Measurements from ENCODE around the gene RAB44.

The RAB44 gene

GRCh38 chr6:36753671-36754405 lies 56.2 kb downstream of the RAB44 start:
- peak; percentile 33 for DNase-seq

DNA sequence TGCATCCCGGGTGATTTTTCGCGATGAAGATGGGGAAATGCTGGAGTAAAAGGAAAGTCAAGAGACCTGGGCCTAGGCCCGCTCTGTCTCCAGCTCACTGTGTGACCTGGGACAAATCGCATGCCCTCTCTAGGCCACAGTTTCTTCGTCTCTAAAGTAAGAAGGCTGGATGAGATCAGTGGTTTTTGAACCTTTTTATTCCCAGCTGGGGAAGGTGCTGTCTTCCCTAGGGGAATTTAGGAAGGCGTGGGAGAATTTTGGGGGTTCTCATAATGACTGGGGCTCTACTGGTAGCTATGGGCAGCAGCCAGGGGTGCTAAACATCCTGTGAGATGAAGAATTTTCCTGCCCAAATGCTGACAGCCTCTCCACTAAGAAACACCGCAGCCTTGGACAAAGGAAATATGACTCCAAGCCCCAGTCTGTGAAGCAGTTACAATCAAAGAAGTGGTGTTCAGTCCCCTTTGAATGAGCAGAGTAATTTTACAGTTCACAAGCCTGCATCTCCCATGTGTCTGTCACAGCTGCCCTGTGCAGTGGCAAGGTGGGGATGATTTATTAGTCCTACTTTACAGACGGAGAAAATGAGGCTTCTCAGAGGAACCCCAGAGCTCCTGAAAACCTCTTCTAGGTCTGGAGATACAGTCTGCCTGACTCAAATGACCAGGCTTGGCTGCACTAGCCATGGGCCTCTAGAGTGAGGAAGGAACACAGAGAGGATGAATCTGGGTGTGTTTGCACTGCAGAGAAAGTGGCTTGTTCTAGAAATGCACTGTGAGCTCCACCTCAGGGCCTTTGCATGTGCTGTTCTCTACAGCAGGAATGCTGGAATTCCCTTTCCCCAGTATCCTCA lies 57.2 kb downstream of the RAB44 start:
- DNase-seq = no peak

DNA sequence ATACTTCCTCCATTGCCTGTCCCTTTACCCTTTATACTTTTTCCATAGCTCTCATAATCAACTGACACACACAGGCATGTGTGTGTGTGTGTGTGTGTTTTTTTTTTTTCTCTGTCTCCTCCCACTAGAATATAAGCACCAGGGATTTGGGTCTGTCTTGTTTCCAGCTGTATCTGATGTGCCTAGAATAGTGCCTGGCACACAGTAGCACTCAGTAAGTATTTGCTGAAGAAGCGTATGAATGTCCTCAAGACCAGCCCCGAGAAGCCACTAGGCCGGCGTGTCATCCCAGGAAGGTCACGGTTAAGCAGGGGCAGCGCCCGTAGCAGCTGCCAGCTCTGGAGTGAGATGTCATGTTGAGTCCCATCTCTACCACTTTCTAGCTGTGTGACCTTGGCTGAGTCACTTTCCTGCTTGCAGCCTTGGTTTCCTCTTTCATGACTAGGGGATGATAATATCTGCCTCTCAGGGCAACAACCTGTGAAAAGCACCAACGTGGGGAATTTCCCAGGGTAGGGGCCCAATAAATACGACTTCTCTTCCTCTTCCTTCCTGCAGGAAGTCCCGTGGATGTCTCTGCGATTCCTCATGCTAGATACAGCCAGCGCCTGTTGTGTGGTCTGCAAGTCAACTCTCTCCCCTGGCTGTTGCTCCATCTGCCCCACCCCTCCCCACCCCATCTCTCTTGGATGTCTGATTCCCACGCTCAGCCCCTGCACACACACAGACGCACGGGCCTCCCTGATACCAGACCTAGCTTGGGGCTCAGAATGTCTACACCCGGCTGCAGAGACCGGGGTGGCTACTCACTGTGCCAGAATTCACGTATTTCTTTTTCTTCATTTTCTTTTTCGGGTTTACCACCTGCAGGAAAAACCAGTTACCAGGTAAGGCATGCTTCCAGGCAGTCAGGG lies 58.1 kb downstream of the RAB44 start:
- DNase-seq = peak; percentile 83

DNA sequence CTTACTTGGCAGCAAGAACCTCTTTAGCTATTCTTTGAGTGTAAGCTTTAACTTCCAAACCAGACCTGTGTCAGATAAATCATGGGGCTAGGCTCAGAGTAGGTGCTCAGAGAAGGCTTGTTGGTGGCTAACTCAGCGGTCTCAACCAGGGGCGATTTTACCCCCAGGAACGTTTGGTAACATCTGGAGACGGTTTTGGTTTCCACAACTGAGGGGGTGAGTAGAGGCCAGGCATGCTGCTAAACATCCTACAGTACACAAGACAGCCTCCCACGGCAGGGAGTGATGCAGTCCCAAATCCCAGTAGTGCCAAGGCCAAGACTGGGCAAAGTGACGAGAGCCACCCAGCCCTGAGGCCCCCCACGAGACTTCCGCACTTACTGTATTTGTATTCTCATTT lies 59.2 kb downstream of the RAB44 start:
- DNase-seq = no peak

DNA sequence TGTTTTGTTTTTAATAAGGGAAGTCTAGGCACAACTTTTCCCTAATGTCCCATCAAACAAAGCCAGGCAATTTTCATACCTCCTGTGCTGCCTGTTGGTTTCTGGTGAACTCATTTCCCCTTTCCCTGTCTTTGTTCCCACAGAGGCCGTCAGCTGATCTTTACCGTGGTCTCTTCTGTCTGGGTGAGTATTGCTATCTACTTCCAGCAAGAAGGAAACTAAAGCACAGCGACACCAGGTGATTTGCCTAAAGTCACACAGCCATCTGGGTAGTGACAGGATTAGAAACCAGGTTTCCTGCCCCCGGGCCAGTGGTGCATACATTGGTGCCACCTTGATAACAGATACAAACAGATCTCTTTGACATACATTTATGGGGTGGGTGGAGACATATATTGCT lies 59.6 kb downstream of the RAB44 start:
- peak; percentile 43 for DNase-seq

GRCh38 chr6:36757943-36758508 lies 60.4 kb downstream of the RAB44 start:
- no peak for DNase-seq

- DNase-seq = no peak
These were observed 61.0 kb downstream of the RAB44 start for GRCh38 chr6:36758516-36759147.

DNA sequence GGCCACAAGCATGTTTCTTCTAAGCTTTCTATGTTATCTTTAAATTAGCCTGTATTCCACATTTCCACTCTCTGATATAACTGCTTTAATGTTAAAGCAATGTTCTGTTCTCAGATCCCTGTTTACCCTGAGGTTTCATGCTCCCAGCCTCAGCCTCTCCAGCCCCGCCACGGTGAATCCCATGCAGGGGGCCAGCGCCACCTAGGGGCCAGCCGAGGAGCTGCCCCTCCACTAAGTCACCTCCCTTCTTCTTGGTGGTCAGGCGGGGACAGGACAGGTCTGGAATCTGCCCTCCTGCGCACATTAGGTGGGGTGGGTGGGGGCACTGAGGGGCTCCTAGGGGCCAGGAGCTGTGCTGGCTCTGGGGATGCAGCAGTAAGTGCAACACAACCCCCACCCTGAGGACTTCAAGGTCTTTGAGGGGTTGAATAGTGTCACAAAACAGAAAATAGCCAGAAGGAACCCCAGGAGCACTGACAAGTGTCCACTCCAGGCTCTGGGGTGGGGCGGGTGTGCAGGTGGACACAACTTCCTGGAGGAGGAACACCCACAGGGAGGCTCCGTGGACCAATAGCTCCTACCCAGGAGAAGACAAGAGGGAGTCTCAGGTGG lies 61.6 kb downstream of the RAB44 start:
- DNase-seq = peak; percentile 78

DNA sequence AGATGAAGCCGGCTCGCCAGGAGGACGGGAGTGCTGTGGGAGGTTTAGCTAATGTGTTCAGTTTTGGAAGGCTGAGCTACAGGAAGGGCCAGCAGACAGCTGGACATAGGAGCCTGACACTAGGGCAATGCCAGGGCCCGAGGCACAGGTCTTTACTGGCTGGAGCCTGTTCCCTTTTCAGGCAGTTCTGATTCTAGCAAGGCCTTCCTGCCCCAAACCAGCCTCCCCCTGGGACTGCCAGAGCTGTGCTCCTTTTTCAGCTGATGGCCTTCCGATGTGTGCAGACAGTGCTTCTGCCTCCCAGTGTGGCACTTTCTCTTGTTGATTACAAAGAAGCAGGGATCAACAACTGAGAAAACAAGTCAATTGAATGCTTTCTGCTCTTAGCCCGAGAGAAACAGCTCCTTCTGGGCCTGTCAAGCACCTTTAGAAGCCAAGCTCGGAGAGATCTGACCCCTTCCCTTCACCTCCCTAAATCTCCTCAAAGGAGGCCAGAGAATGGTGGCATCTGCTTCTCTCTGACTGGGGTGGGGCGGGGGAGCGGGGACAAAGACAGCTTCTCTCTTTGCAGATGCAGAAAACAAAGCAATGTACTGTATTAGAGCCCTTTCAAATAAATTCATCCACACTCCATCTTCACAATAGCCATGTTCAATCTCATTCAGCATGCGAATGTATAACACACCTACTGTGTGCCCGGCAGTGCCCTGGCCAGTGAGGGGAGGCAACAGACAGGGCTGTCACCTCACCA lies 63.2 kb downstream of the RAB44 start:
- DNase-seq = no peak

DNA sequence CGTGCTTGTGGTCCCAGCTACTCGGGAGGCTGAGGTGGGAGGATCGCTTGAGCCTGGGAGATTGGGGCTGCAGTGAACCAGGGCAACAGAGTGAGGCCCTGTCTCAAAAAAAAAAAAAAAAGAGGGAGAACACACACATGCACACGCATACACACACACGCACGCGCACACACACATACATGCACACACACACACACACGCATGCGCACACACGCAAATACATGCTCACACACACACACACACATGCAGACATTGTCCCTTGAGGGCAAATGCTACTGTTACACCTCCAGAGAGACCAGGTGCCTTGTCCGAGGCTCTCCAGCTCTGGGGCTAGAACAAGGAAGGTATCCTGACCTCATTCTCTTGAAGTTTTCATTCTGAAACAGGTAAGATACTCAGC lies 64.5 kb downstream of the RAB44 start:
- DNase-seq = no peak

- DNase-seq = no peak
These were observed 67.6 kb downstream of the RAB44 start for GRCh38 chr6:36765190-36765589.

DNA sequence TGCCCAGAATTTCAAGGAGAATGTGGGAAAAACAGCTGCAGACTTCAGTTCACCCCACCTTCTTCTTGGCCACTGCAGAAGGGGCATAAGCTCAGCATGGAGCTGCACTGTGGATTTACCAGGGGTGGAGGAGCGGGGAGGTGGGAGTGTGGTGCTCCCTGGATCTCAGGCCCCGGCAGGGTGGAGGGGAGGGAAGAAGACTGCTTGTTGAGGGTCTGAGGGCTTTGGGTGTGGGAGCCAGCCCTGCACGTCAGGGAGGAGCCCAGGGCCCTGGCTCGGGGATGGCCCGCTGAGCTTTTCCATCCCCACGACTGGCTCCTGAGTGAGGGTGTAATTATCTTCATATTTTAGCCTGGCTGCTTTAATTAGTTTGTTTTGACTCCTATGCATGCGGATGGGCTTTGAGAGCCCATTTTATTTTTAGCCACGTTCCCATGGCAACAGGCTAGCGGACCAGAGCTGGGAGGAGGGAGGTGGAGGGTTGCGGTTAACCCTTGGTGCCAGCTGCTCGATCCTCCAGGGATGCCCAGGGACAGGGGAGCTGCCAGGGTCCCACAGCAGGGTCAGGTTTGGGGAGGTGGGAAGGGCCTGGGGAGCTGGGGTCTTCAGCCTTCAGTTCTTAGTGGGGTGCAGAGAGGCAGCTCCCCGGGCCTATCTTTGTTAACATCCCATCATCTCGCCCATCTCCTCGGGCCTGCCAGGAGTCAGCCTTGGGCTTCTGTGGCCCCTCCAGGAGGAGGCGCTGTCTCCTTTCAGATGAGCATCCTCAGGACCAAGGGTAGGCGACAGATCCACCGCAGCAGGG lies 68.2 kb downstream of the RAB44 start:
- DNase-seq = peak; percentile 82

DNA sequence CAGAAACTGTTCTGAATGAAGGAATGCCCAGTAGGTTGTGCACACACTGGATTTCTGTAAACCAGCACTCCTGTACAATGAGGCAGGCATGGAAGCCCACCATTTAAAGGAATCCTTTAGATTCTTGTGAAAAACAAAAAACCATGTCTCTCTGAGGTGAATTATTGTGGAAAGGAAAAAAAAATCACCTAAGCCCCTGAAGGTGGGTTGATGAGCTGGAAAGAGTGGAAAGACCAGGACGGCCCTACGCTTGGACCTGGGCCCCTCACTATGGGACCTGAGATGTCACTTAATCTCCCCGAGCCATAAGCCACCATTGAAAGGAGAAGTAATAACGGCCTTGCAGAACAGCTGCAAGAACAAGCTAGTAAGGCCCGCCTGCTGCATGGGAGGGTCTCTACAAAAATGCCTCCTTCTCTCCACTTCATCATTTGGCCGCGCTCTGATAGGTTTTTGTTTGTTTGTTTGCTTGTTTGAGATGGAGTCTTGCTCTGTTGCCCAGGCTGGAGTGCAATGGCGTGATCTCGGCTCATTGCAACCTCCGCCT lies 68.8 kb downstream of the RAB44 start:
- DNase-seq = no peak

DNA sequence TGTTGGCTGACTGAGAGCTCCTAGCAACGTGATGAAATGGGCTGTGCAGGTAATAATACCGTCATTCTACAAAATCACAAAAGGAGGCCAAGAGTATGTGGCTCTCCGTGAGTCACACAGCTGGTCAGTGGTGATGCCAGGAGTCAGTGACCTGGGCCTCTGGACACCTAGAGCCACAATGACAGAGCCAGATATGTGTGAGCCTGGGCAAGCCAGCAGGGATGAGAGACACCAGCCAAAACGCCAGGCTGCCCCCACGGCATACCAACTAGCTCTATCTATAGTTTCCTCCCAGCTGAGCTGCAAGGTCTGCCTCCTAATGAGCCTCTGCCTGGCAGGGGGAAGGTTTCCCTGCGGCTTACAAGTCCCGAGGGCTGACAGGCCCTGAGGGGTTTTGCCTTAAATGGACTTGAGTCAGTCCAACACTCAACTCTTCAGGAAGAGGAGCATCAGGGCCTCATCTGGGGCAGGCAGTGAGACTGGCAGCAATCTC lies 71.6 kb downstream of the RAB44 start:
- no peak for DNase-seq

DNA sequence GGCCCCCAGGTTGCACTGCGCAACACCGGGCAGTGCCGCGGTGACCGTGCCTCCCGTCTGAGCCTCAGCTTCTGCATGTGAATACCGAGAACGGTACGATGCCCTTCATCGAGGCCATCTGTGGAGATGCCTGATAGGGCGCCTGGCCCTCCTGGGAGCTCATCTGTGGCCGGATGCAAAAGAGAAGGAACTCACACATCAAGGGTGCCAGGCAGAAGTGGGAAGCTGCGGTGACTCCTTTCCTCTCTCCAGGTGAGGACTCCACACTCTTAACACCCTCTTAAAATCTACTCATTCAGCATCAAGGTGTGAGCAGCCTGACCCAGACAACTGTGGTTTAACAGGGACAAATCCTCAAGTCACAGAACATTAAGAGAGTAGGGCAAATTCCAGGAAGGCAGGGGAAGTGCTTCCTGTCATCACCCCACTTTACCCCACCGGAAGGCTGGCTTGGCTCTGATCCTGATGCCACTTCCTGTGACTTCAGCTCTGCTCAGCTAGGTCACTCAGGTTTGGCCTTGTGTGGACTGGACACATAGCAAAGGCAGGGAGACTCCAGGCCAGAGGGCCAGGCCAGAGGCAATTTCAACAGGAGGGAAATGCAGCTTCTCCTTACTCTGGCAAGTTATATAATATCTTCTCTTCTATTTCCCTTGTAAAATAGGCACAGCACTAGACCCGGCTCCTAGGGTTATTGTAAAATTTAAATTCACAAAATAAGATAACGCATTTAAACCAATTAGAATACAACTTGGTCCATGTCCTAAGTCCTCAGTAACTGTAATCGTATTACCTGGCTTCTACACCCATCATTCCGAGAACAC lies 72.3 kb downstream of the RAB44 start:
- DNase-seq = peak; percentile 22

DNA sequence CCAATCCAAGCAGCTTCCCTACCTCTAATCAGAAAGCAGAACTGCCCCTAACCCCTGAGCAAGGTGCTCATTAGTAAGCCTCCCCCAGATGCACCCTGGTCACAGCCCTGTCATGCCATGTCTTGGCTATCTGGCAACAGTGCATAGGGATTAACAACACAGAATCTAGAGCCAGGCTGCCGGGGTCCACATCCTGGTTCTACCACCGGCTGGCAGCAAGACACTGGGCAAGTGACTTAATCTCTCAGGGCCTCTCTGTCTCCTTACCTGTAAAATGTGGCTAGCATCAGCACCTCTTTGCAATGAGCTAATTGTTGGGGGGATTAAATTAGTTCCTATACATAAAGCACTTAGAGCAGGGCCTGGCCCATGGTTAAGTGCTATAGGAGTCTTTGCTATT lies 73.5 kb downstream of the RAB44 start:
- DNase-seq = no peak

- no peak for DNase-seq
These were observed 74.8 kb downstream of the RAB44 start for GRCh38 chr6:36772397-36772796.

GRCh38 chr6:36774331-36774730 lies 76.7 kb downstream of the RAB44 start:
- DNase-seq = no peak

- no peak for DNase-seq
These were observed 78.5 kb downstream of the RAB44 start for GRCh38 chr6:36776167-36776566.

All from CD4-positive, alpha-beta T cell treated with Interferon gamma for 1 hour (primary cell).